ENCODE measurements around the gene SKIC8. TPM values are rescaled to one million over a fixed set of nuclear protein-coding genes. Genes with fewer than 3 reads are reported as not detected.

SKIC8 gene
- total RNA-seq, 1 experiment from 2014 or later = 44.5 TPM

DNA sequence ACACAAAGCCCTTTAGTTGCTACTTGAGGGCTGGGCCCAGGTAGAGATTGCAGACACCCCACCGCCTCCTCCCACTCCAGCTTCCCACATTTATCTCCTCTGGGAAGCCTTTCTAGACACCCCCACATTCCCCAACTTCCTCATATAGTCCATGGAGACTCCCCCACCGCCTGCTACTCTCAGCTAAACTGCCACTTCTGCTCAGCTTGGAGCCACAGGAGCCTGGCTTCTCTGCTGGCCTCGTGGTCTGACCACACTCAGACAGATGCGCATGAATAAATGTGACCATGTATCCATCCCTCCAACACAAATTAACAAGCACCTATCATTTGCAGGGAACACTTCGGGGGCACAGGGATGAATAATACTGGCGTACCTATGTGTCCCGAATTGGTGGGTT, 54.5 kb downstream of the SKIC8 start:
- no peak for TF ChIP-seq EZH2 (IDR thresholded peaks at IDR 0.05; ENCODE audit: low read depth)
- TF ChIP-seq, protein P1, sequence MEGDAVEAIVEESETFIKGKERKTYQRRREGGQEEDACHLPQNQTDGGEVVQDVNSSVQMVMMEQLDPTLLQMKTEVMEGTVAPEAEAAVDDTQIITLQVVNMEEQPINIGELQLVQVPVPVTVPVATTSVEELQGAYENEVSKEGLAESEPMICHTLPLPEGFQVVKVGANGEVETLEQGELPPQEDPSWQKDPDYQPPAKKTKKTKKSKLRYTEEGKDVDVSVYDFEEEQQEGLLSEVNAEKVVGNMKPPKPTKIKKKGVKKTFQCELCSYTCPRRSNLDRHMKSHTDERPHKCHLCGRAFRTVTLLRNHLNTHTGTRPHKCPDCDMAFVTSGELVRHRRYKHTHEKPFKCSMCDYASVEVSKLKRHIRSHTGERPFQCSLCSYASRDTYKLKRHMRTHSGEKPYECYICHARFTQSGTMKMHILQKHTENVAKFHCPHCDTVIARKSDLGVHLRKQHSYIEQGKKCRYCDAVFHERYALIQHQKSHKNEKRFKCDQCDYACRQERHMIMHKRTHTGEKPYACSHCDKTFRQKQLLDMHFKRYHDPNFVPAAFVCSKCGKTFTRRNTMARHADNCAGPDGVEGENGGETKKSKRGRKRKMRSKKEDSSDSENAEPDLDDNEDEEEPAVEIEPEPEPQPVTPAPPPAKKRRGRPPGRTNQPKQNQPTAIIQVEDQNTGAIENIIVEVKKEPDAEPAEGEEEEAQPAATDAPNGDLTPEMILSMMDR (conservative IDR thresholded peaks at IDR 0.05) = no peak
- Histone ChIP-seq H2AFZ (no peak overlapping the region), H3K27me3 (ENCODE audit: insufficient read depth, low read depth) (no peaks in the 10 kb centered on the region), H3K9me3 (ENCODE audit: insufficient read depth, low read depth) (no peaks in the 10 kb centered on the region), H3F3A (ENCODE audit: insufficient read depth, low read depth) (no peaks in the 10 kb centered on the region), H3K9me2 (ENCODE audit: insufficient read depth) (no peaks in the 10 kb centered on the region), H3K4me1 (replicated peaks; ENCODE audit: insufficient read depth) (no peaks in the 10 kb centered on the region), H4K20me1 (ENCODE audit: insufficient read depth) (no peaks in the 10 kb centered on the region), H3K4me2 (no peak overlapping the region), H3K36me3 (ENCODE audit: low read depth) (no peaks in the 10 kb centered on the region), H3K79me2 (ENCODE audit: low read depth) (no peaks in the 10 kb centered on the region), H3K27ac (no peak overlapping the region), H3K4me3 (no peak overlapping the region)
- intact Hi-C loops (cut with micrococcal nuclease; ENCODE audit: unreplicated experiment) = loop anchor here (10.0 kb wide), 1 partner anchor 180 kb away; no protein-coding TSS in a partner anchor
- ChIA-PET CTCF (no interaction called here), POLR2A (ENCODE audit: unreplicated experiment) (interaction anchor here (0.8 kb wide), 1 partner anchor 14 kb away, joined by 4 read pairs; no protein-coding TSS in a partner anchor)
- BruUV-seq (replicated peaks) = no TSS peak
- no peak for DNase-seq

DNA sequence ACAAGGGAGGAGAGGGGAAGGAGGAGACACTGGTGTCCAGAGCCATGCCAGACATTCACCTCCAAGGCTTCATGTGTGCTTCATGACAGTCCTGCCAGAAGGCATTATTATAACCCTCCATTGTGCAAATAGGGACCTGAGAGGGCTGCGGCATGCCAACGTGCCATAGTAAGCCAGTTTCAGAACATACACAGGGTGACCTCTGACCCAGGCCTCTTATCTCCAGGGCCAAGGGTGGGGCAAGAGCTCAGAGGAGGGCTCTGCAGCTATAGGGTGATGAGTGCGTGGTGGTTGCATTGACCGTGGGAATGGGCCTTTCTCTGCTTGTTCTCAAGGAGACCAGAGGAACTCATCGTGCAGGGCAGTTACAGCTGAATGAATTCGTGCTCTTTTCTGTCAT, 55.3 kb downstream of the SKIC8 start:
- Histone ChIP-seq H3K9me2 (ENCODE audit: insufficient read depth) (no peaks in the 10 kb centered on the region), H3F3A (ENCODE audit: insufficient read depth, low read depth) (no peaks in the 10 kb centered on the region), H3K79me2 (ENCODE audit: low read depth) (no peaks in the 10 kb centered on the region), H2AFZ (no peak overlapping the region), H3K36me3 (ENCODE audit: low read depth) (no peaks in the 10 kb centered on the region), H4K20me1 (ENCODE audit: insufficient read depth) (no peaks in the 10 kb centered on the region), H3K27me3 (ENCODE audit: insufficient read depth, low read depth) (no peaks in the 10 kb centered on the region), H3K4me3 (no peak overlapping the region), H3K27ac (no peak overlapping the region), H3K4me2 (no peak overlapping the region), H3K4me1 (replicated peaks; ENCODE audit: insufficient read depth) (no peaks in the 10 kb centered on the region), H3K9me3 (ENCODE audit: insufficient read depth, low read depth) (no peaks in the 10 kb centered on the region)
- no peak for DNase-seq
- no TSS peak for BruUV-seq (replicated peaks)
- POLR2A ChIA-PET (ENCODE audit: unreplicated experiment) = interaction anchor here (0.8 kb wide), 1 partner anchor 15 kb away, joined by 4 read pairs; no protein-coding TSS in a partner anchor
- no peak for TF ChIP-seq EZH2 (IDR thresholded peaks at IDR 0.05; ENCODE audit: low read depth)
- TF ChIP-seq, protein P1 (conservative IDR thresholded peaks at IDR 0.05) = no peak
- CTCF ChIA-PET = interaction anchor here (0.5 kb wide), 1 partner anchor 60 kb away, joined by 5 read pairs; no protein-coding TSS in a partner anchor
- intact Hi-C loops (cut with micrococcal nuclease; ENCODE audit: unreplicated experiment) = loop anchor here (10.0 kb wide), 1 partner anchor 181 kb away; no protein-coding TSS in a partner anchor

DNA sequence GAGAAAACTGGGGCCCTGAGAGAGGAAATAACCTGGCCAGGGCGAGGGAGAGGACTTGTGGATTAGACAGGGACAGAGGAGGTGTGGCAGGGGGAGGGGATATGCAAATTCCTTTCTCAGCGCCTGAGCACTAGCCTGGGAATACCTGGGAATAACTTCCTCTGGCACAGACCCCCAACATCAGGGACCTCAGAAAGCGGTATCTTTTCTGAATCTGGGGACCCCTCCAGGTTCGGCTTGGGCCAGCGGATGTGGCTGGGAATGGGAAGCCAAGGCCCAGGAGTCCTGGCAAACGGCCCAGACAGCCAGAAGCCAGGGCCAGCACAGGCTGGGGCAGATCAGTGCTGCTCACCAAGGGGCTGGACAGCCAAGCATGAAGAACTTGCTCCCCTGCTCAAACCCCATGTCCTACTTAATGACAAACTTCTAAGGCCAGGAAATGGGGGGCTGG, 55.9 kb downstream of the SKIC8 start:
- H2AFZ ChIP-seq = no peak overlapping the region
- ChIA-PET CTCF (interaction anchor here (0.7 to 0.8 kb wide), 2 partner anchors 11 to 67 kb away, joined by 3 to 8 read pairs; no protein-coding TSS in a partner anchor), POLR2A (ENCODE audit: unreplicated experiment) (no interaction called here)
- no peaks in the 10 kb centered on the region for H3K79me2 ChIP-seq (ENCODE audit: low read depth)
- H3K4me2 ChIP-seq = no peak overlapping the region
- H4K20me1 ChIP-seq (ENCODE audit: insufficient read depth) = no peaks in the 10 kb centered on the region
- peak in 1 of 2 experiments; percentile 34 for DNase-seq
- no peak overlapping the region for H3K27ac ChIP-seq
- no TSS peak for BruUV-seq (replicated peaks)
- intact Hi-C loops (cut with micrococcal nuclease; ENCODE audit: unreplicated experiment) = loop anchor here (10.0 kb wide), 1 partner anchor 181 kb away; no protein-coding TSS in a partner anchor
- no peak overlapping the region for H3K4me3 ChIP-seq
- no peaks in the 10 kb centered on the region for H3F3A ChIP-seq (ENCODE audit: insufficient read depth, low read depth)
- no peaks in the 10 kb centered on the region for H3K9me3 ChIP-seq (ENCODE audit: insufficient read depth, low read depth)
- no peaks in the 10 kb centered on the region for H3K27me3 ChIP-seq (ENCODE audit: insufficient read depth, low read depth)
- TF ChIP-seq EZH2 (IDR thresholded peaks at IDR 0.05; ENCODE audit: low read depth) = no peak
- TF ChIP-seq, protein P1 (conservative IDR thresholded peaks at IDR 0.05) = no peak
- H3K4me1 ChIP-seq (replicated peaks; ENCODE audit: insufficient read depth) = 0 out of 2 replicates have a peak, but pooled peaks cover 1% of the 10 kb centered on the region
- no peaks in the 10 kb centered on the region for H3K36me3 ChIP-seq (ENCODE audit: low read depth)
- no peaks in the 10 kb centered on the region for H3K9me2 ChIP-seq (ENCODE audit: insufficient read depth)
